HepG2 (cell line): ENCODE measurements around the gene FAM83G. TPM values are rescaled to one million over a fixed set of nuclear protein-coding genes. Genes with fewer than 3 reads are reported as not detected.

Experiments used
- FOXA3 ChIP-seq: IDR thresholded peaks from 2 replicates; pipeline ENCODE4 v1.6.1; 2016; ENCODE audit warnings: missing genetic modification reagents, missing compliant biosample characterization
- HOXA5 ChIP-seq: sonication (generic); formaldehyde crosslinking; IDR thresholded peaks from 2 replicates; pipeline ENCODE4 v1.4.0; 2020; ENCODE audit warnings: missing genetic modification reagents
- MIER3 ChIP-seq: IDR thresholded peaks from 2 replicates; pipeline ENCODE4 v1.6.1; 2016; ENCODE audit warnings: missing compliant biosample characterization, borderline replicate concordance
- NAIF1 ChIP-seq: sonication (generic); formaldehyde crosslinking; IDR thresholded peaks from 2 replicates; pipeline ENCODE4 v1.5.0; 2020; ENCODE audit warnings: mild to moderate bottlenecking, missing genetic modification reagents, borderline replicate concordance
- NONO ChIP-seq, 2 experiments: fragments of 450-650 bp in 1 of 2; sonication (generic) in 1 of 2; formaldehyde crosslinking in 1 of 2; IDR thresholded peaks in 1 of 2; conservative IDR thresholded peaks in 1 of 2; 2 replicates each; pipeline versions ENCODE4 v1.6.1 to v1.8.0; 2017 to 2022; ENCODE audit warnings: mild to moderate bottlenecking in 1 of 2, missing genetic modification reagents in 1 of 2, moderate library complexity in 1 of 2
- PAWR ChIP-seq: sonication (generic); formaldehyde crosslinking; IDR thresholded peaks from 2 replicates; pipeline ENCODE4 v1.4.0; 2020; ENCODE audit warnings: missing genetic modification reagents, mild to moderate bottlenecking, borderline replicate concordance
- RCOR2 ChIP-seq: IDR thresholded peaks from 2 replicates; pipeline ENCODE4 v1.6.1; 2016; ENCODE audit warnings: missing biosample characterization, missing genetic modification reagents
- RORA ChIP-seq: sonication (generic); formaldehyde crosslinking; IDR thresholded peaks from 2 replicates; pipeline ENCODE4 v1.5.0; 2020; ENCODE audit warnings: mild to moderate bottlenecking, missing genetic modification reagents, moderate library complexity
- SMC3 ChIP-seq: IDR thresholded peaks from 2 replicates; pipeline ENCODE4 v1.6.1; 2011; ENCODE audit warnings: low read length, improper control_type of control experiment
- SRY ChIP-seq: sonication (generic); formaldehyde crosslinking; IDR thresholded peaks from 2 replicates; pipeline ENCODE4 v1.8.0; 2022; ENCODE audit warnings: mild to moderate bottlenecking, missing genetic modification reagents
- ZEB1 ChIP-seq: IDR thresholded peaks from 2 replicates; pipeline ENCODE4 v1.6.1; 2012; ENCODE audit warnings: mild to moderate bottlenecking, low read depth, inconsistent platforms; ENCODE audit not compliant: insufficient replicate concordance
- ZFP37 ChIP-seq: sonication (generic); formaldehyde crosslinking; IDR thresholded peaks from 2 replicates; pipeline ENCODE4 v1.4.0; 2020; ENCODE audit warnings: missing genetic modification reagents, borderline replicate concordance
- ZFP62 ChIP-seq: sonication (generic); formaldehyde crosslinking; IDR thresholded peaks from 2 replicates; pipeline ENCODE4 v1.4.0; 2020; ENCODE audit warnings: missing genetic modification reagents
- ZGPAT ChIP-seq: IDR thresholded peaks from 2 replicates; pipeline ENCODE4 v1.6.1; 2016; ENCODE audit warnings: mild to moderate bottlenecking
- ZNF510 ChIP-seq: sonication (generic); formaldehyde crosslinking; IDR thresholded peaks from 2 replicates; pipeline ENCODE4 v1.4.0; 2020; ENCODE audit warnings: low read depth, mild to moderate bottlenecking, missing genetic modification reagents
- ZNF574 ChIP-seq: sonication (generic); formaldehyde crosslinking; IDR thresholded peaks from 2 replicates; pipeline ENCODE4 v1.4.0; 2020; ENCODE audit warnings: missing genetic modification reagents
- ZNF577 ChIP-seq: sonication (generic); formaldehyde crosslinking; IDR thresholded peaks from 2 replicates; pipeline ENCODE4 v1.4.0; 2020; ENCODE audit warnings: mild to moderate bottlenecking, low read depth, missing genetic modification reagents, borderline replicate concordance
- ZNF589 ChIP-seq: sonication (generic); formaldehyde crosslinking; conservative IDR thresholded peaks from 2 replicates; pipeline ENCODE4 v1.8.0; 2022; ENCODE audit warnings: mild to moderate bottlenecking, moderate library complexity, missing genetic modification reagents
- ZNF776 ChIP-seq: sonication (generic); formaldehyde crosslinking; IDR thresholded peaks from 2 replicates; pipeline ENCODE4 v1.4.0; 2020; ENCODE audit warnings: mild to moderate bottlenecking, missing genetic modification reagents
- polyA plus RNA-seq, 8 experiments: library from polyadenylated mRNA; depleted of rRNA in 3 of 8; stranded (reverse) in 7 of 8; unstranded in 1 of 8; fragments of >200 nt; fragmentation: Illumina TruSeq in 4 of 8; extraction: Trizol in 4 of 8; gene quantifications; 2 replicates each; pipeline versions ENCODE4 v1.2.1 to v1.2.3, GENCODE V29; 2011 to 2016; ENCODE audit warnings: low read depth in 4 of 8, missing spikeins in 1 of 8, mixed read lengths in 1 of 8; ENCODE audit not compliant: insufficient read depth in 1 of 8
- total RNA-seq, 5 experiments: library from RNA; depleted of rRNA; stranded (reverse); fragments of >200 nt; fragmentation: Illumina TruSeq; extraction: Trizol; gene quantifications; 2 replicates each; pipeline ENCODE4 v1.2.3, GENCODE V29; 2016; ENCODE audit warnings: low read depth in 1 of 5
- TF ChIP-seq, protein P1 (sequence below): sonication (generic); formaldehyde crosslinking; IDR thresholded peaks from 2 replicates; pipeline ENCODE4 v1.4.0; 2020; ENCODE audit warnings: mild to moderate bottlenecking, missing genetic modification reagents
- TF ChIP-seq, protein P2 (sequence below): sonication (generic); formaldehyde crosslinking; IDR thresholded peaks from 2 replicates; pipeline ENCODE4 v1.4.0; 2020; ENCODE audit warnings: missing genetic modification reagents

Gene FAM83G
- total and polyA plus RNA-seq, 2 of the 13 experiments (the other 11 are each of a cell fraction or from before 2014, with no cell fraction given) = 13.7 to 18.6 TPM

DNA sequence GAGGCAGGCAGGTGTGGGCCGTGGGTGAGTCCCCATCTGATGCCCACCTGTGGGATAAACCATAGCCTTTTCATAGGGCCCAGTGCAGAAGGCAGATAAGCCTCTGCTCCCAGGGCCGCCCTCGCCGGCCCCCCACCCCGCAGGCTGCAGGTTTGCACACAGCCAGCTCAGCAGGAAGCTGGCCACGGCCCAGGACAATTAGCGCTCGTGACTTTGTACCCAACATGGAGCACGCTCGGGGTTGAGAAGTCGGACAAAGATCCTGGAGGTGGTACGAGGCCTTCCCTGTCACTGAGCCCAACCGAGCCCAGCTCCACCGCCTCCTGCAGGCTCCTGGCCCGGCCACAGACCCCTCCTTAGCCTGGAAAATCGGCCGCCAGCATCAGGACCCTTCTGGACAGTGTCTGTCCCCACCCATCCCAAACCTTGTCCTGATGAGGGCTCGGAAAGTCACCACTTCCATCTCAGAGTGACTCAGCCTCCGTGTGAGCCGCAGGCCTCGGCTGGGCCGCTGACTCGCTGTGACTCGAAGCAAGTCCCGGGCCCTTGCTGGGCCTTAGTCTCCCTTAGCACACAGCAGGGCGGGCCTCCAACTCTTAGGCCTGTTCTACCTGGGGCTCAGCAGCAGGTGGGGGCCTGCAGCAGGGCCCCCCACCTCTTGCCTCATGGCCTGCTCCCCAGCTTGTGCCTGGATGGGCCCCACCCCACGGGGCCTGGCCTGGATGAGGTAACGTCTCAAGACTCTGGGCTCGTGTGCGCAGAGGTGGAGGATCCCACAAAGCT, 22.7 kb downstream of the FAM83G start (continued):
- TF ChIP-seq NONO (IDR thresholded peaks at IDR 0.05) (no peak), NONO (CRISPR knock-in tag; conservative IDR thresholded peaks at IDR 0.05) (peak; percentile 57), ZNF776 (CRISPR knock-in tag) (no peak), HOXA5 (CRISPR knock-in tag) (no peak), ZFP37 (no peak; the same call in 1 of the 2 replicates), ZNF574 (CRISPR knock-in tag) (peak; percentile 40; the same call in 1 of the 2 replicates), ZNF510 (CRISPR knock-in tag) (0 out of 2 replicates have a peak, but pooled peaks have one; percentile 53), ZGPAT (CRISPR knock-in tag) (peak; percentile 77; the same call in 1 of the 2 replicates), RCOR2 (CRISPR knock-in tag) (peak; percentile 58; the same call in 1 of the 2 replicates), SRY (CRISPR knock-in tag) (no peak), NAIF1 (no peak), RORA (CRISPR knock-in tag) (no peak), FOXA3 (CRISPR knock-in tag) (peak; percentile 52), ZNF577 (peak; percentile 50; the same call in 1 of the 2 replicates), ZNF589 (CRISPR knock-in tag) (no peak; the same call in 1 of the 2 replicates), PAWR (CRISPR knock-in tag) (no peak), ZEB1 (peak; percentile 7), MIER3 (CRISPR knock-in tag) (no peak), SMC3 (no peak), ZFP62 (no peak)
- TF ChIP-seq, protein P1, sequence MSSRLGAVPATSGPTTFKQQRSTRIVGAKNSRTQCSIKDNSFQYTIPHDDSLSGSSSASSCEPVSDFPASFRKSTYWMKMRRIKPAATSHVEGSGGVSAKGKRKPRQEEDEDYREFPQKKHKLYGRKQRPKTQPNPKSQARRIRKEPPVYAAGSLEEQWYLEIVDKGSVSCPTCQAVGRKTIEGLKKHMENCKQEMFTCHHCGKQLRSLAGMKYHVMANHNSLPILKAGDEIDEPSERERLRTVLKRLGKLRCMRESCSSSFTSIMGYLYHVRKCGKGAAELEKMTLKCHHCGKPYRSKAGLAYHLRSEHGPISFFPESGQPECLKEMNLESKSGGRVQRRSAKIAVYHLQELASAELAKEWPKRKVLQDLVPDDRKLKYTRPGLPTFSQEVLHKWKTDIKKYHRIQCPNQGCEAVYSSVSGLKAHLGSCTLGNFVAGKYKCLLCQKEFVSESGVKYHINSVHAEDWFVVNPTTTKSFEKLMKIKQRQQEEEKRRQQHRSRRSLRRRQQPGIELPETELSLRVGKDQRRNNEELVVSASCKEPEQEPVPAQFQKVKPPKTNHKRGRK (CRISPR knock-in tag) = no peak
- TF ChIP-seq, protein P2, sequence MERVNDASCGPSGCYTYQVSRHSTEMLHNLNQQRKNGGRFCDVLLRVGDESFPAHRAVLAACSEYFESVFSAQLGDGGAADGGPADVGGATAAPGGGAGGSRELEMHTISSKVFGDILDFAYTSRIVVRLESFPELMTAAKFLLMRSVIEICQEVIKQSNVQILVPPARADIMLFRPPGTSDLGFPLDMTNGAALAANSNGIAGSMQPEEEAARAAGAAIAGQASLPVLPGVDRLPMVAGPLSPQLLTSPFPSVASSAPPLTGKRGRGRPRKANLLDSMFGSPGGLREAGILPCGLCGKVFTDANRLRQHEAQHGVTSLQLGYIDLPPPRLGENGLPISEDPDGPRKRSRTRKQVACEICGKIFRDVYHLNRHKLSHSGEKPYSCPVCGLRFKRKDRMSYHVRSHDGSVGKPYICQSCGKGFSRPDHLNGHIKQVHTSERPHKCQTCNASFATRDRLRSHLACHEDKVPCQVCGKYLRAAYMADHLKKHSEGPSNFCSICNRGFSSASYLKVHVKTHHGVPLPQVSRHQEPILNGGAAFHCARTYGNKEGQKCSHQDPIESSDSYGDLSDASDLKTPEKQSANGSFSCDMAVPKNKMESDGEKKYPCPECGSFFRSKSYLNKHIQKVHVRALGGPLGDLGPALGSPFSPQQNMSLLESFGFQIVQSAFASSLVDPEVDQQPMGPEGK (CRISPR knock-in tag) = peak; percentile 93
